HFFc6 (cell line): ENCODE results near the gene CCNA1. TPM values are rescaled to one million over a fixed set of nuclear protein-coding genes. Genes with fewer than 3 reads are reported as not detected.

Source experiments
- DNase-seq: peaks from one replicate; pipeline ENCODE4 v3.0.0-alpha.2; 2018
- H3K27ac Mint-ChIP-seq: 2 replicates; pipeline ENCODE4 v1.8.0; 2020; ENCODE audit warnings: mild to moderate bottlenecking, mixed read lengths
- H3K27me3 Mint-ChIP-seq: 2 replicates; pipeline ENCODE4 v1.8.0; 2021; ENCODE audit warnings: mild to moderate bottlenecking, moderate library complexity, mixed read lengths; ENCODE audit not compliant: insufficient read depth
- H3K36me3 Mint-ChIP-seq: 2 replicates; pipeline ENCODE4 v1.8.0; 2021; ENCODE audit warnings: low read depth, mixed read lengths
- H3K4me1 Mint-ChIP-seq: 2 replicates; pipeline ENCODE4 v1.8.0; 2020; ENCODE audit warnings: low read depth, mixed read lengths
- H3K4me3 Mint-ChIP-seq: 2 replicates; pipeline ENCODE4 v1.8.0; 2020; ENCODE audit warnings: mild to moderate bottlenecking, moderate library complexity, mixed read lengths
- H3K9me3 Mint-ChIP-seq: 2 replicates; pipeline ENCODE4 v1.8.0; 2020; ENCODE audit warnings: mild to moderate bottlenecking, mixed read lengths
- CTCF ChIP-seq: fragments of 200-600 bp; sonication (generic); IDR thresholded peaks from 2 replicates; pipeline ENCODE4 v1.5.0; 2021; ENCODE audit warnings: antibody characterized with exemption, mild to moderate bottlenecking
- total RNA-seq, 6 experiments: library from RNA; stranded (reverse); fragmentation: NEBNext Ultra II Directional; extraction: Animal tissue kit (Norgen Biotek cat#: 25700); gene quantifications; 2 replicates in 1 of 6; 3 replicates in 5 of 6; pipeline ENCODE4 v1.2.3, GENCODE V29; 2021

The CCNA1 gene
- total RNA-seq, 6 experiments from 2014 or later = not detected

- H3K36me3 Mint-ChIP-seq = no peaks in the 10 kb centered on the region
- no peak overlapping the region for H3K27ac Mint-ChIP-seq
- no peak for DNase-seq
- no peak overlapping the region for H3K4me3 Mint-ChIP-seq
- peaks cover 5% of the 10 kb centered on the region for H3K27me3 Mint-ChIP-seq
- H3K4me1 Mint-ChIP-seq = no peaks in the 10 kb centered on the region
- no peaks in the 10 kb centered on the region for H3K9me3 Mint-ChIP-seq
- no peak for TF ChIP-seq CTCF
Measured at GRCh38 chr13:36445278-36445677, 13.0 kb downstream of the CCNA1 start.

- no peaks in the 10 kb centered on the region for H3K4me1 Mint-ChIP-seq
- TF ChIP-seq CTCF = no peak
- no peak overlapping the region for H3K27ac Mint-ChIP-seq
- H3K9me3 Mint-ChIP-seq = no peaks in the 10 kb centered on the region
- H3K36me3 Mint-ChIP-seq = no peaks in the 10 kb centered on the region
- DNase-seq = no peak
- H3K27me3 Mint-ChIP-seq = peaks cover 8% of the 10 kb centered on the region
- H3K4me3 Mint-ChIP-seq = no peak overlapping the region
Measured at GRCh38 chr13:36445891-36446351, 13.6 kb downstream of the CCNA1 start.

- no peak for TF ChIP-seq CTCF
- Mint-ChIP-seq H3K4me1 (no peaks in the 10 kb centered on the region), H3K9me3 (no peaks in the 10 kb centered on the region), H3K27me3 (peaks cover 11% of the 10 kb centered on the region), H3K4me3 (no peak overlapping the region), H3K36me3 (no peaks in the 10 kb centered on the region), H3K27ac (no peak overlapping the region)
- DNase-seq = no peak
Measured at GRCh38 chr13:36447501-36447900, 15.2 kb downstream of the CCNA1 start.

GRCh38 chr13:36450534-36450933 lies 18.2 kb downstream of the CCNA1 start:
- Mint-ChIP-seq H3K9me3 (no peaks in the 10 kb centered on the region), H3K36me3 (no peaks in the 10 kb centered on the region), H3K27me3 (peaks cover 11% of the 10 kb centered on the region; the same call in 1 of the 2 replicates), H3K27ac (no peak overlapping the region), H3K4me1 (no peaks in the 10 kb centered on the region), H3K4me3 (no peak overlapping the region)
- no peak for DNase-seq
- TF ChIP-seq CTCF = no peak

- no peak for DNase-seq
- Mint-ChIP-seq H3K4me3 (no peak overlapping the region), H3K4me1 (no peaks in the 10 kb centered on the region), H3K9me3 (no peaks in the 10 kb centered on the region), H3K36me3 (no peaks in the 10 kb centered on the region), H3K27ac (no peak overlapping the region), H3K27me3 (peaks cover 7% of the 10 kb centered on the region; the same call in 1 of the 2 replicates)
- peak; percentile 44; the same call in 1 of the 2 replicates for TF ChIP-seq CTCF
Measured at GRCh38 chr13:36453516-36453915, 21.2 kb downstream of the CCNA1 start.

- no peak overlapping the region for H3K27ac Mint-ChIP-seq
- no peak for TF ChIP-seq CTCF
- H3K4me1 Mint-ChIP-seq = no peaks in the 10 kb centered on the region
- H3K36me3 Mint-ChIP-seq = no peaks in the 10 kb centered on the region
- DNase-seq = no peak
- no peaks in the 10 kb centered on the region for H3K9me3 Mint-ChIP-seq
- no peak overlapping the region for H3K4me3 Mint-ChIP-seq
- peaks cover 7% of the 10 kb centered on the region; the same call in 1 of the 2 replicates for H3K27me3 Mint-ChIP-seq
Measured at GRCh38 chr13:36454121-36454520, 21.8 kb downstream of the CCNA1 start.
